Loucy (cell line): ENCODE measurements around the gene WASL.

Experiments
- H2AFZ ChIP-seq: fragments of 200-600 bp; sonication (generic); 2 replicates; pipeline ENCODE4 v1.6.0; 2016; ENCODE audit warnings: antibody characterized with exemption, mild to moderate bottlenecking, low read length, moderate library complexity
- H3F3A ChIP-seq: fragments of 200-600 bp; 2 replicates; pipeline ENCODE4 v1.6.0; 2016; ENCODE audit warnings: antibody characterized with exemption, low read depth, mild to moderate bottlenecking
- H3K27me3 ChIP-seq: fragments of 200-600 bp; sonication (generic); 2 replicates; pipeline ENCODE4 v1.6.1; 2014; ENCODE audit warnings: low read length, mild to moderate bottlenecking; ENCODE audit not compliant: insufficient read depth, poor library complexity, severe bottlenecking
- H3K36me3 ChIP-seq: fragments of 200-600 bp; sonication (generic); 2 replicates; pipeline ENCODE4 v1.6.1; 2016; ENCODE audit warnings: low read length; ENCODE audit not compliant: insufficient read depth
- H3K4me1 ChIP-seq: fragments of 200-600 bp; sonication (generic); 2 replicates; pipeline ENCODE4 v1.5.1; 2014; ENCODE audit warnings: low read length, mild to moderate bottlenecking; ENCODE audit not compliant: insufficient read depth, poor library complexity, severe bottlenecking
- H3K4me2 ChIP-seq: fragments of 200-600 bp; sonication (generic); 2 replicates; pipeline ENCODE4 v1.6.0; 2014; ENCODE audit warnings: antibody characterized with exemption, low read length, low read depth, mild to moderate bottlenecking; ENCODE audit not compliant: poor library complexity, severe bottlenecking
- H3K4me3 ChIP-seq: fragments of 200-600 bp; sonication (generic); 2 replicates; pipeline ENCODE4 v1.5.1; 2014; ENCODE audit warnings: low read length, mild to moderate bottlenecking, mixed read lengths; ENCODE audit not compliant: poor library complexity, severe bottlenecking
- H3K79me2 ChIP-seq: fragments of 200-600 bp; sonication (generic); 2 replicates; pipeline ENCODE4 v1.6.1; 2014; ENCODE audit warnings: low read length; ENCODE audit not compliant: insufficient read depth
- H3K9ac ChIP-seq: fragments of 200-600 bp; sonication (generic); 2 replicates; pipeline ENCODE4 v1.6.0; 2014; ENCODE audit warnings: mild to moderate bottlenecking, low read depth, low read length, moderate library complexity; ENCODE audit not compliant: poor library complexity, severe bottlenecking
- H3K9me2 ChIP-seq: fragments of 200-600 bp; sonication (generic); replicated peaks from 2 replicates; pipeline ENCODE4 v1.6.1; 2016; ENCODE audit warnings: low read depth, low read length, mixed read lengths
- H3K9me3 ChIP-seq: fragments of 200-600 bp; sonication (generic); 2 replicates; pipeline ENCODE4 v1.6.1; 2014; ENCODE audit warnings: mild to moderate bottlenecking, antibody characterized with exemption, low read length, low read depth; ENCODE audit not compliant: insufficient read depth
- H4K20me1 ChIP-seq: fragments of 200-600 bp; sonication (generic); 2 replicates; pipeline ENCODE4 v1.6.0; 2014; ENCODE audit warnings: antibody characterized with exemption, low read length, mild to moderate bottlenecking; ENCODE audit not compliant: insufficient read depth, poor library complexity, severe bottlenecking
- CTCF ChIP-seq: fragments of 200-600 bp; sonication (generic); conservative IDR thresholded peaks from 2 replicates; pipeline ENCODE4 v1.5.1; 2014; ENCODE audit warnings: mild to moderate bottlenecking, antibody characterized with exemption, low read length
- EZH2phosphoT487 ChIP-seq: fragments of 200-600 bp; IDR thresholded peaks from 2 replicates; pipeline ENCODE4 v1.6.1; 2018; ENCODE audit warnings: antibody characterized with exemption, mild to moderate bottlenecking, moderate library complexity, borderline replicate concordance

WASL gene

GRCh38 chr7:123662755-123663154 is 86.0 kb downstream of the WASL start:
- Histone ChIP-seq H3K9ac (no peak overlapping the region), H4K20me1 (no peaks in the 10 kb centered on the region), H3K4me2 (no peak overlapping the region), H3F3A (no peaks in the 10 kb centered on the region), H3K4me3 (no peak overlapping the region), H2AFZ (no peak overlapping the region; the same call in 1 of the 2 replicates), H3K79me2 (no peaks in the 10 kb centered on the region), H3K27me3 (peaks cover 4% of the 10 kb centered on the region), H3K4me1 (no peaks in the 10 kb centered on the region), H3K9me3 (no peaks in the 10 kb centered on the region), H3K36me3 (no peaks in the 10 kb centered on the region), H3K9me2 (no peaks in the 10 kb centered on the region)
- no peak for TF ChIP-seq EZH2phosphoT487

GRCh38 chr7:123662293-123662692 is 86.5 kb downstream of the WASL start:
- Histone ChIP-seq H3K79me2 (no peaks in the 10 kb centered on the region), H3K36me3 (no peaks in the 10 kb centered on the region), H3K4me1 (no peaks in the 10 kb centered on the region), H3K9me2 (no peaks in the 10 kb centered on the region), H3K9me3 (no peaks in the 10 kb centered on the region), H4K20me1 (no peaks in the 10 kb centered on the region), H3K4me2 (no peak overlapping the region), H3K27me3 (peaks cover 4% of the 10 kb centered on the region), H3K9ac (no peak overlapping the region), H2AFZ (no peak overlapping the region; the same call in 1 of the 2 replicates), H3K4me3 (no peak overlapping the region), H3F3A (no peaks in the 10 kb centered on the region)
- TF ChIP-seq CTCF, result no peak
- no peak for TF ChIP-seq EZH2phosphoT487

GRCh38 chr7:123661765-123662164 is 87.0 kb downstream of the WASL start:
- no peaks in the 10 kb centered on the region for H3K36me3 ChIP-seq
- TF ChIP-seq EZH2phosphoT487 (no peak), CTCF (no peak)
- H3K9me2 ChIP-seq, result no peaks in the 10 kb centered on the region
- H3K27me3 ChIP-seq, result peaks cover 4% of the 10 kb centered on the region
- H4K20me1 ChIP-seq, result no peaks in the 10 kb centered on the region
- H3K4me2 ChIP-seq, result no peak overlapping the region
- no peak overlapping the region for H3K9ac ChIP-seq
- H3K9me3 ChIP-seq, result no peaks in the 10 kb centered on the region
- H3K79me2 ChIP-seq, result no peaks in the 10 kb centered on the region
- H3K4me3 ChIP-seq, result no peak overlapping the region
- no peaks in the 10 kb centered on the region for H3K4me1 ChIP-seq
- H2AFZ ChIP-seq, result no peak overlapping the region
- no peaks in the 10 kb centered on the region for H3F3A ChIP-seq
